AG04450 (cell line): Measurements from ENCODE around the gene CAAP1. TPM values are rescaled to one million over a fixed set of nuclear protein-coding genes. Genes with fewer than 3 reads are reported as not detected.

Experiments used
- CTCF ChIA-PET: fragments of 300-600, 350-600 bp; formaldehyde crosslinking; extraction: SDS; loops from one replicate; lab custom pipeline; 2022; ENCODE audit warnings: antibody characterized with exemption, inconsistent platforms; lab: Charles Lee
- POLR2A ChIA-PET: fragments of 350-600 bp; formaldehyde crosslinking; extraction: SDS; loops from one replicate; lab custom pipeline; 2021; ENCODE audit warnings: antibody characterized with exemption, inconsistent platforms; lab: Yijun Ruan, JAX
- DNase-seq: peaks from one replicate; pipeline ENCODE4 v3.0.0-alpha.2; 2011; ENCODE audit warnings: low read depth, low spot score
- H3K27ac ChIP-seq: one replicate; pipeline ENCODE4 v1.5.1; 2012; ENCODE audit warnings: low read depth, low read length, control low read depth
- H3K27me3 ChIP-seq: one replicate; pipeline ENCODE4 v1.6.0; 2012; ENCODE audit warnings: low read length; ENCODE audit not compliant: control insufficient read depth, insufficient read depth
- H3K4me3 ChIP-seq: 2 replicates; pipeline ENCODE4 v1.5.1; 2011; ENCODE audit warnings: mild to moderate bottlenecking, low read depth, low read length, control low read depth
- H3K9me3 ChIP-seq: 2 replicates; pipeline ENCODE4 v1.5.1; 2012; ENCODE audit warnings: low read length; ENCODE audit not compliant: control insufficient read depth, insufficient read depth
- polyA plus RNA-seq: library from polyadenylated mRNA; depleted of rRNA; stranded (reverse); fragments of >200 nt; gene quantifications from 2 replicates; pipeline ENCODE4 v1.2.3, GENCODE V29; 2011
- TF ChIP-seq, protein P1 (sequence below): IDR thresholded peaks from 2 replicates; pipeline ENCODE4 v1.5.1; 2011; ENCODE audit warnings: low read depth, low read length, control low read depth, inconsistent platforms

Gene CAAP1
- polyA plus RNA-seq, 1 experiment, result 21.8 TPM

- CTCF ChIA-PET, result interaction anchor here (0.6 to 1.1 kb wide), 2 partner anchors 9 to 44 kb away, joined by 3 read pairs; no protein-coding TSS in a partner anchor
- DNase-seq, result no peak
These were observed 43.2 kb upstream of the CAAP1 start for GRCh38 chr9:26935847-26936246.

DNA sequence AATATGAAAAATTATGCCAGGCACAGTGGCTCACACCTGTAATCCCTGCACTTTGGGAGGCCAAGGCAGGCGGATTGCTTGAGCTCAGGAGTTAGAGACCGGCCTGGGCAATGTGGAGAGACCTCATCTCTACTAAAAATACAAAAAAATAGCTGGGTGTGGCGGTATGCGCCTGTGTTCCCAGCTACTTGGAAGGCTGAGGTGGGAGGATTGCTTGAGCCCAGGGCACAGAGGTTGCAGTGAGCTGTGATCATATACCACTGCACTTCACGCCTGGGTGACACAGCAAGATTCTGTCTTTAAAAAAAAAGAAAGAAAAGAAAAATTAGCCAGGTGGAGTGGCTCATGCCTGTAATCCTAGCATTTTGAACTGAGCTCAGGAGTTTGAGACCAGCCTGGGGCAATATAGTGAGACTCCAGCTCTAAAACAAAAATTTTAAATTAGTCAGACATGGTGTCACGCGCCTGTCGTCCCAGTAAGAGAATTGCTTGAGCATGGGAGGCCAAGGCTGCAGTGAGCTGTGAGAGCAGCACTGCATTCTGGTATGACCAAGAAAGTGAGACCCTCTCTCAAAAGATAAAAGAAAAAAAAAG, 36.4 kb upstream of the CAAP1 start:
- ChIA-PET CTCF (interaction anchor here (1.1 to 1.8 kb wide), 2 partner anchors 346 to 347 kb away, joined by 3 to 6 read pairs; no protein-coding TSS in a partner anchor), POLR2A (no interaction called here)
- no peak overlapping the region for H3K27ac ChIP-seq
- no peak overlapping the region for H3K4me3 ChIP-seq
- H3K27me3 ChIP-seq, result no peaks in the 10 kb centered on the region
- TF ChIP-seq, protein P1, sequence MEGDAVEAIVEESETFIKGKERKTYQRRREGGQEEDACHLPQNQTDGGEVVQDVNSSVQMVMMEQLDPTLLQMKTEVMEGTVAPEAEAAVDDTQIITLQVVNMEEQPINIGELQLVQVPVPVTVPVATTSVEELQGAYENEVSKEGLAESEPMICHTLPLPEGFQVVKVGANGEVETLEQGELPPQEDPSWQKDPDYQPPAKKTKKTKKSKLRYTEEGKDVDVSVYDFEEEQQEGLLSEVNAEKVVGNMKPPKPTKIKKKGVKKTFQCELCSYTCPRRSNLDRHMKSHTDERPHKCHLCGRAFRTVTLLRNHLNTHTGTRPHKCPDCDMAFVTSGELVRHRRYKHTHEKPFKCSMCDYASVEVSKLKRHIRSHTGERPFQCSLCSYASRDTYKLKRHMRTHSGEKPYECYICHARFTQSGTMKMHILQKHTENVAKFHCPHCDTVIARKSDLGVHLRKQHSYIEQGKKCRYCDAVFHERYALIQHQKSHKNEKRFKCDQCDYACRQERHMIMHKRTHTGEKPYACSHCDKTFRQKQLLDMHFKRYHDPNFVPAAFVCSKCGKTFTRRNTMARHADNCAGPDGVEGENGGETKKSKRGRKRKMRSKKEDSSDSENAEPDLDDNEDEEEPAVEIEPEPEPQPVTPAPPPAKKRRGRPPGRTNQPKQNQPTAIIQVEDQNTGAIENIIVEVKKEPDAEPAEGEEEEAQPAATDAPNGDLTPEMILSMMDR, result no peak
- no peak for DNase-seq
- no peaks in the 10 kb centered on the region for H3K9me3 ChIP-seq

More at GRCh38 chr9:26935847-26936246, 43.2 kb upstream of the CAAP1 start:
- Histone ChIP-seq H3K9me3 (peaks cover 9% of the 10 kb centered on the region), H3K4me3 (no peak overlapping the region), H3K27me3 (no peaks in the 10 kb centered on the region), H3K27ac (no peak overlapping the region)
- TF ChIP-seq, protein P1, result no peak
- POLR2A ChIA-PET, result no interaction called here

- H3K9me3 ChIP-seq, result no peaks in the 10 kb centered on the region
- H3K27ac ChIP-seq, result no peak overlapping the region
- ChIA-PET POLR2A (no interaction called here), CTCF (no interaction called here)
- DNase-seq, result no peak
- no peak overlapping the region for H3K4me3 ChIP-seq
- no peaks in the 10 kb centered on the region for H3K27me3 ChIP-seq
- TF ChIP-seq, protein P1, result no peak
These were observed 33.0 kb upstream of the CAAP1 start for GRCh38 chr9:26925609-26926008.

- Histone ChIP-seq H3K4me3 (no peak overlapping the region), H3K27me3 (no peaks in the 10 kb centered on the region), H3K27ac (no peak overlapping the region), H3K9me3 (no peaks in the 10 kb centered on the region)
- TF ChIP-seq, protein P1, result no peak
- ChIA-PET CTCF (no interaction called here), POLR2A (no interaction called here)
- no peak for DNase-seq
These were observed 27.1 kb upstream of the CAAP1 start for GRCh38 chr9:26919698-26920097.

DNA sequence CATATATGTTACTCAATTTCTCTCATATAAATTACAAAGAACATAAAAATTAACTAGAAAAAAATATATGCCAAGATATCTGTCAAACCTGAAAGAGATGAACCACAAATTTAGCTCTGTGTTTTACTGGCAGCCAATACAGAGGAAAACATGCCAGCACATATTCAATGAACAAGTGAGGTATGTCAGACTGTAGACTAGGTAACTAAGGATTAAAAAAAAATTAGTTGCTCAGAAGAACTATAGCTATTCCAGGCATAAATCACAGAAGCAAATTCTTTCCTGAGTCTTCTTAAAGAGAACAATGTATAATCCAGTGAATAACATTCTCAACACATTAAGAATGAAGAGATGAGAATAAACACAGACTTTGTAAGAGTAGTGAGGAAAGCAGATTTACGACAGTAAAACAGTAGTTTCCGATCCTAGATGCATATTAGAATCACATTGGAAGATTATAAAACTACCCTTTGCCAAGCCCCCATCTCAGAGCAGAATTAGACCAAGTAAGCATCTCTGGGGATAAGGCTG, 20.6 kb upstream of the CAAP1 start:
- Histone ChIP-seq H3K27ac (no peak overlapping the region), H3K27me3 (no peaks in the 10 kb centered on the region), H3K9me3 (no peaks in the 10 kb centered on the region), H3K4me3 (no peak overlapping the region)
- ChIA-PET CTCF (no interaction called here), POLR2A (no interaction called here)
- no peak for DNase-seq
- TF ChIP-seq, protein P1, result no peak
